ENCODE results near the gene GMDS.

The GMDS gene

GRCh38 chr6:1809291-1809988 is 436.0 kb downstream of the GMDS start:
- Histone ChIP-seq H3K27me3 (ENCODE audit: insufficient read depth, low read length, poor library complexity, severe bottlenecking) (no peaks in the 10 kb centered on the region), H3K79me2 (ENCODE audit: insufficient read depth, low read length) (no peaks in the 10 kb centered on the region), H3K36me3 (ENCODE audit: insufficient read depth, low read length) (no peaks in the 10 kb centered on the region), H3K9ac (ENCODE audit: low read depth, low read length, poor library complexity, severe bottlenecking) (no peak overlapping the region), H3F3A (ENCODE audit: low read depth) (no peaks in the 10 kb centered on the region), H3K9me3 (ENCODE audit: insufficient read depth, low read depth, low read length) (no peaks in the 10 kb centered on the region), H3K4me1 (ENCODE audit: insufficient read depth, low read length, poor library complexity, severe bottlenecking) (peaks cover 32% of the 10 kb centered on the region), H4K20me1 (ENCODE audit: insufficient read depth, low read length, poor library complexity, severe bottlenecking) (no peaks in the 10 kb centered on the region), H3K4me2 (ENCODE audit: low read depth, low read length, poor library complexity, severe bottlenecking) (no peak overlapping the region), H2AFZ (ENCODE audit: low read length) (no peak overlapping the region), H3K4me3 (ENCODE audit: low read length, poor library complexity, severe bottlenecking) (no peak overlapping the region), H3K9me2 (replicated peaks; ENCODE audit: low read depth, low read length) (no peaks in the 10 kb centered on the region)
- TF ChIP-seq EZH2phosphoT487 (IDR thresholded peaks at IDR 0.05; ENCODE audit: borderline replicate concordance) (no peak), CTCF (conservative IDR thresholded peaks at IDR 0.05; ENCODE audit: low read length) (no peak)

GRCh38 chr6:1806935-1807334 is 438.5 kb downstream of the GMDS start:
- H3K9ac ChIP-seq (ENCODE audit: low read depth, low read length, poor library complexity, severe bottlenecking): no peak overlapping the region
- H3K4me2 ChIP-seq (ENCODE audit: low read depth, low read length, poor library complexity, severe bottlenecking): no peak overlapping the region
- no peak overlapping the region for H2AFZ ChIP-seq (ENCODE audit: low read length)
- no peaks in the 10 kb centered on the region for H3K79me2 ChIP-seq (ENCODE audit: insufficient read depth, low read length)
- no peaks in the 10 kb centered on the region for H3K9me2 ChIP-seq (replicated peaks; ENCODE audit: low read depth, low read length)
- H3K27me3 ChIP-seq (ENCODE audit: insufficient read depth, low read length, poor library complexity, severe bottlenecking): no peaks in the 10 kb centered on the region
- peaks cover 35% of the 10 kb centered on the region for H3K4me1 ChIP-seq (ENCODE audit: insufficient read depth, low read length, poor library complexity, severe bottlenecking)
- no peaks in the 10 kb centered on the region for H3K9me3 ChIP-seq (ENCODE audit: insufficient read depth, low read depth, low read length)
- no peaks in the 10 kb centered on the region for H4K20me1 ChIP-seq (ENCODE audit: insufficient read depth, low read length, poor library complexity, severe bottlenecking)
- no peaks in the 10 kb centered on the region for H3K36me3 ChIP-seq (ENCODE audit: insufficient read depth, low read length)
- TF ChIP-seq EZH2phosphoT487 (IDR thresholded peaks at IDR 0.05; ENCODE audit: borderline replicate concordance): no peak
- no peak for TF ChIP-seq CTCF (conservative IDR thresholded peaks at IDR 0.05; ENCODE audit: low read length)
- H3F3A ChIP-seq (ENCODE audit: low read depth): no peaks in the 10 kb centered on the region
- H3K4me3 ChIP-seq (ENCODE audit: low read length, poor library complexity, severe bottlenecking): no peak overlapping the region

- Histone ChIP-seq H3K9me2 (replicated peaks; ENCODE audit: low read depth, low read length) (no peaks in the 10 kb centered on the region), H3K27me3 (ENCODE audit: insufficient read depth, low read length, poor library complexity, severe bottlenecking) (no peaks in the 10 kb centered on the region), H3K79me2 (ENCODE audit: insufficient read depth, low read length) (no peaks in the 10 kb centered on the region), H3K4me2 (ENCODE audit: low read depth, low read length, poor library complexity, severe bottlenecking) (no peak overlapping the region), H3K4me1 (ENCODE audit: insufficient read depth, low read length, poor library complexity, severe bottlenecking) (peaks cover 24% of the 10 kb centered on the region), H2AFZ (ENCODE audit: low read length) (no peak overlapping the region), H4K20me1 (ENCODE audit: insufficient read depth, low read length, poor library complexity, severe bottlenecking) (no peaks in the 10 kb centered on the region), H3K9ac (ENCODE audit: low read depth, low read length, poor library complexity, severe bottlenecking) (no peak overlapping the region), H3K36me3 (ENCODE audit: insufficient read depth, low read length) (no peaks in the 10 kb centered on the region), H3K9me3 (ENCODE audit: insufficient read depth, low read depth, low read length) (no peaks in the 10 kb centered on the region), H3K4me3 (ENCODE audit: low read length, poor library complexity, severe bottlenecking) (no peak overlapping the region), H3F3A (ENCODE audit: low read depth) (no peaks in the 10 kb centered on the region)
- TF ChIP-seq EZH2phosphoT487 (IDR thresholded peaks at IDR 0.05; ENCODE audit: borderline replicate concordance) (no peak), CTCF (conservative IDR thresholded peaks at IDR 0.05; ENCODE audit: low read length) (no peak)
Measured at GRCh38 chr6:1802491-1803395, 442.7 kb downstream of the GMDS start.

Data from Loucy (cell line).